Endothelial cell (in vitro differentiated cells): Measurements from ENCODE around the gene WNT9A. TPM values are rescaled to one million over a fixed set of nuclear protein-coding genes. Genes with fewer than 3 reads are reported as not detected.
"Not testable (repeated sequence)": the region's sequence is repeated elsewhere in the genome, so short reads cannot be mapped to it uniquely, and the experiment has no call there.

Experiments
- DNase-seq: peaks from one replicate; pipeline ENCODE4 v3.0.0; 2021; ENCODE audit warnings: low spot score
- H3K27ac Mint-ChIP-seq: one replicate; pipeline ENCODE4 v1.8.0; 2021; ENCODE audit warnings: mixed read lengths, inconsistent platforms; ENCODE audit not compliant: unreplicated experiment
- H3K27me3 Mint-ChIP-seq: one replicate; pipeline ENCODE4 v1.8.0; 2021; ENCODE audit warnings: mild to moderate bottlenecking, moderate library complexity, mixed read lengths, inconsistent platforms; ENCODE audit not compliant: unreplicated experiment
- H3K36me3 Mint-ChIP-seq: one replicate; pipeline ENCODE4 v1.8.0; 2021; ENCODE audit warnings: mild to moderate bottlenecking, low read depth, mixed read lengths, inconsistent platforms; ENCODE audit not compliant: unreplicated experiment
- H3K4me1 Mint-ChIP-seq: one replicate; pipeline ENCODE4 v1.8.0; 2021; ENCODE audit warnings: mild to moderate bottlenecking, mixed read lengths, inconsistent platforms; ENCODE audit not compliant: unreplicated experiment
- H3K4me3 Mint-ChIP-seq: one replicate; pipeline ENCODE4 v1.8.0; 2021; ENCODE audit warnings: mild to moderate bottlenecking, mixed read lengths, inconsistent platforms; ENCODE audit not compliant: unreplicated experiment
- H3K9me3 Mint-ChIP-seq: one replicate; pipeline ENCODE4 v1.8.0; 2021; ENCODE audit warnings: mixed read lengths, inconsistent platforms; ENCODE audit not compliant: unreplicated experiment
- long read RNA-seq: library from polyadenylated mRNA; unstranded; transcript quantifications from one replicate; pipeline ENCODE4 v2.0.0, GENCODE V29; 2020; ENCODE audit not compliant: unreplicated experiment
- total RNA-seq: library from RNA; stranded (reverse); fragmentation: NEBNext Ultra II Directional; extraction: Animal tissue kit (Norgen Biotek cat#: 25700); gene quantifications from one replicate; pipeline ENCODE4 v1.2.1, GENCODE V29; 2021; ENCODE audit not compliant: unreplicated experiment
- TF ChIP-seq, protein P1 (sequence below): fragments of 200-600 bp; sonication (generic); IDR thresholded peaks from one replicate; pipeline ENCODE4 v1.5.0; 2021; ENCODE audit warnings: antibody characterized with exemption; ENCODE audit not compliant: unreplicated experiment

Gene WNT9A, protein sequence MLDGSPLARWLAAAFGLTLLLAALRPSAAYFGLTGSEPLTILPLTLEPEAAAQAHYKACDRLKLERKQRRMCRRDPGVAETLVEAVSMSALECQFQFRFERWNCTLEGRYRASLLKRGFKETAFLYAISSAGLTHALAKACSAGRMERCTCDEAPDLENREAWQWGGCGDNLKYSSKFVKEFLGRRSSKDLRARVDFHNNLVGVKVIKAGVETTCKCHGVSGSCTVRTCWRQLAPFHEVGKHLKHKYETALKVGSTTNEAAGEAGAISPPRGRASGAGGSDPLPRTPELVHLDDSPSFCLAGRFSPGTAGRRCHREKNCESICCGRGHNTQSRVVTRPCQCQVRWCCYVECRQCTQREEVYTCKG
- total RNA-seq: 1.0 TPM
- long read RNA-seq: 0 reads

DNA sequence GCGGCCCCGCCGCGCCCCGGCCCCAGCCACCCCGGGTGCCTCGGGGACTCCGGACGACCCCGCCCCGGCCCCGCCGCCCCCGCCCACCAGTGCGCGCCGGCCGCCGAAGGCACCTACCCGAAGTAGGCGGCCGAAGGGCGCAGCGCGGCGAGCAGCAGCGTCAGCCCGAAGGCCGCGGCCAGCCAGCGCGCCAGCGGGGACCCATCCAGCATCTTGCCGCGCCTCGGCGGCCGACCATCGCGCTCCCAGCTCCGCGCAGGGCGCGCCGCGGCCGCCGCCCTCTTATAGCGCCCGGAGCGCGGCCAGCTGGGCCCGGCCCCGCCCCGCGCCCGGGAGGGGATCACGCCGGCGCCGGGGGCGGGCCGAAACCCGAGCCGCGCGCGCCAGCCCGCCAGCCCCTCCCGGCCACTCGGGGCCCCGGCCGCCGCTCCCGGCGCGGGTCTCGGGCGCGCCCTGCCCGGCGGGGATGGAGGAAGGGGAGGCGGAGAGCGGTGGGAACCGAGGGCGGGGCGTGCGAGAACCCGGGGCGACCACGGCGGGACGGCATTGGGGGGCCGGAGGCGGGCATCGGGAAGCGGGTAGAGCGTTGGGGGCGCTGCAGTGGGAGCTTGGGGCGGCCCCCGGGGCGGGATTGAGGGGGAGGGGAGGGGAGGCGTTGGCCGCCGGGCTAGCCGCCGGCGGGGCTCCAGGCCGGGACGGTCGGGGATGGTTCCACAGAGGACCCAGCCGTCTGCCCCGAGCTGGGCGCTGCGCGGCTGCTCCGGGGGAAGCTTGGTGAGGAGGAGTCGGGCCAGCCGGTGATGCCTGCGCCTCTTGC, at the start of gene WNT9A:
WNT9A (minus strand) TSS at position 257 of the 817 bp plus-strand sequence; CDS start at position 212, 45 bp downstream.
- peaks cover 16% of the 10 kb centered on the region for H3K27me3 Mint-ChIP-seq
- H3K9me3 Mint-ChIP-seq: no peaks in the 10 kb centered on the region
- no peak within 1 kb of the TSS for H3K27ac Mint-ChIP-seq
- DNase-seq: peak; percentile 37
- H3K4me3 Mint-ChIP-seq: peak within 1 kb of the TSS; percentile 84
- no peaks in the 10 kb centered on the region for H3K4me1 Mint-ChIP-seq
- no peaks in the 10 kb centered on the region for H3K36me3 Mint-ChIP-seq
- TF ChIP-seq, protein P1, sequence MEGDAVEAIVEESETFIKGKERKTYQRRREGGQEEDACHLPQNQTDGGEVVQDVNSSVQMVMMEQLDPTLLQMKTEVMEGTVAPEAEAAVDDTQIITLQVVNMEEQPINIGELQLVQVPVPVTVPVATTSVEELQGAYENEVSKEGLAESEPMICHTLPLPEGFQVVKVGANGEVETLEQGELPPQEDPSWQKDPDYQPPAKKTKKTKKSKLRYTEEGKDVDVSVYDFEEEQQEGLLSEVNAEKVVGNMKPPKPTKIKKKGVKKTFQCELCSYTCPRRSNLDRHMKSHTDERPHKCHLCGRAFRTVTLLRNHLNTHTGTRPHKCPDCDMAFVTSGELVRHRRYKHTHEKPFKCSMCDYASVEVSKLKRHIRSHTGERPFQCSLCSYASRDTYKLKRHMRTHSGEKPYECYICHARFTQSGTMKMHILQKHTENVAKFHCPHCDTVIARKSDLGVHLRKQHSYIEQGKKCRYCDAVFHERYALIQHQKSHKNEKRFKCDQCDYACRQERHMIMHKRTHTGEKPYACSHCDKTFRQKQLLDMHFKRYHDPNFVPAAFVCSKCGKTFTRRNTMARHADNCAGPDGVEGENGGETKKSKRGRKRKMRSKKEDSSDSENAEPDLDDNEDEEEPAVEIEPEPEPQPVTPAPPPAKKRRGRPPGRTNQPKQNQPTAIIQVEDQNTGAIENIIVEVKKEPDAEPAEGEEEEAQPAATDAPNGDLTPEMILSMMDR: no peak

DNA sequence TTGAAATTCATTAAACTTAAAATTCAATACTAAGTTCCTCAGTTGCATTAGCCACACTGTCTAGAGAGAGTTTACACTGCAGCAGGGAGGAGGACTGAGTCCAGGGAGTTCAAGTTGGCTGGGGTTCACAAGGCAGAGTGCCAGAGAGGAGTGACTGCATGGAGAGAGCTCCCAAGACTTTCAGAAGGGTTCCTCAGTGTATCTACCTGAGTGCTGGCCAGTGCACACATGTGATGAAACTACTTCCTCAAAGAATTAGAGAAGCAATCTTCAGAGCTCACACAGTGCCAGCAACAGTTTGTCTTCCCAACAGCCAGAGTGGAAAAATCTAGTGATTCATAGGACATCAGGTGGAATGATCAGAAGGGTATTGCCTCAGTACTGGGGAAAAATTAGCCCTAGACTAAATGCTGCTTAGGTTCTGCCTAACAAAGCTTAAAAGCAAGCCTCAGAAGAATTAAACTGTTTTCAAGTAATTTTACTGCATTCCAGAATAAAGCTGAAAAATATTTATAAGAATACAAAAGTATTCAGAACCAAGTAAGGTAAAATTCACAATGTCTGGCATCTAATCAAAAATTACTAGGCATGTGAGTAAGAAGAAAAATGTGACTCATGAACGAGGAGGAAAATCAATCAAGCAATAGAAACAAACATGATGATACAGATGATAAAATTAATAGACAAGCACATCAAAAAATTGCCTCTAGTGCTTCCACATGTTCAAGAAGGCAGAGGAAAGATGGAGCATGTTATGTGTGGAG, 48.6 kb upstream of the WNT9A start:
- H3K4me1 Mint-ChIP-seq: no peaks in the 10 kb centered on the region
- H3K4me3 Mint-ChIP-seq: no peak overlapping the region
- no peaks in the 10 kb centered on the region for H3K27me3 Mint-ChIP-seq
- H3K36me3 Mint-ChIP-seq: no peaks in the 10 kb centered on the region
- DNase-seq: no peak
- no peak overlapping the region for H3K27ac Mint-ChIP-seq
- peaks cover 4% of the 10 kb centered on the region for H3K9me3 Mint-ChIP-seq
- TF ChIP-seq, protein P1: no peak

DNA sequence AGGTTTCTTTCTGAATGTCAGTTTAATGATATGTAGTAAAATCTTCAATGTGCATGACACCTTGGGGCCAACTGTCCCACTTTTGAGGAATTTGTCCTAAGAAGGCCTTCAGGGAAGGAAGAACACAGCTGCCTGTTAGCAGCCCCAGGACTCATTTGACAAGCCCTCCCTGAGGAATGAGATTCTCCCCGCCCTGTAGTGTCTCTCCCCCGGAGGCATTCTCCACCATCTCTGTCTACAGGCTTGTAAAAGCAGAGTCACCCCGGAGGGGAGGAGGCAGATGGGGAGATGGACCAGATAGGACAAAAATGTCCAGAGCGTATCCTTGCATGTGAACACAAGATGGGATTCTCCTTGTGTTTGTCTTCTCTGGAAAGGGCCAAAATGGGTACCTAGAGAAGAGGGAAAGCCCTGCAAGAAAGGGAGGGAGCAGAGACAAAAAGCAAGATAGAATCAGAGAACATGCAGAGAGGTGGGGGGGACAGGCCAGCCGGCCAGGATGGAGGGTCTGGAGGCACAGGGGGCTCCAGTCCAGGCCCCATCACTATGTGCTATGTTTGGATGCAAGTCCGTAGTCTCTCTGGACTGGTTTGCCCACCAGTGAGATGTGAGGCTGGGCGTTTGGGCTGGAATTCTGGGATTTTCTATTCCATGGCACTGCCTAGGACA, 47.0 kb upstream of the WNT9A start:
- no peak overlapping the region for H3K4me3 Mint-ChIP-seq
- H3K36me3 Mint-ChIP-seq: no peaks in the 10 kb centered on the region
- no peaks in the 10 kb centered on the region for H3K27me3 Mint-ChIP-seq
- no peak overlapping the region for H3K27ac Mint-ChIP-seq
- no peaks in the 10 kb centered on the region for H3K4me1 Mint-ChIP-seq
- peaks cover 4% of the 10 kb centered on the region for H3K9me3 Mint-ChIP-seq
- TF ChIP-seq, protein P1: no peak
- DNase-seq: no peak

DNA sequence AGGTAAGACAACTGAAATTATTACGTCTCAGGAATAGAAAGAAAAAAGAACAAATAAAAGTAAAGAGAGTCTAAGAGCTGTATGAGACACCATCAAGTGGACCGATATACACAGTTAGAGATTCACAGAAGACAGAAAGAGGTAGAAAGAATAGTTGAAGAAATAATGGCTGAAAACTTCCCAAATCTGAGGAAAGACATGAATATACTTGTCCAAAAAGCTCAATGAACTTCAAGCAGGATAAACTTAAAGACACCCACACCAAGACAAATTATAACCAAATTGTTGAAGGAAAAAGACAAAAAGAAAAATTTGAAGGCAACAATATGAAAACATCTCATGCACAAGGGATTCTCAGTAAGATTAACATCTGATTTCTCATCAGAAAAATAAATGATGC, 39.4 kb upstream of the WNT9A start:
- Mint-ChIP-seq H3K4me1 (no peaks in the 10 kb centered on the region), H3K27ac (no peak overlapping the region), H3K27me3 (no peaks in the 10 kb centered on the region), H3K4me3 (no peak overlapping the region), H3K36me3 (no peaks in the 10 kb centered on the region), H3K9me3 (no peaks in the 10 kb centered on the region)
- no peak for DNase-seq
- TF ChIP-seq, protein P1: no peak

DNA sequence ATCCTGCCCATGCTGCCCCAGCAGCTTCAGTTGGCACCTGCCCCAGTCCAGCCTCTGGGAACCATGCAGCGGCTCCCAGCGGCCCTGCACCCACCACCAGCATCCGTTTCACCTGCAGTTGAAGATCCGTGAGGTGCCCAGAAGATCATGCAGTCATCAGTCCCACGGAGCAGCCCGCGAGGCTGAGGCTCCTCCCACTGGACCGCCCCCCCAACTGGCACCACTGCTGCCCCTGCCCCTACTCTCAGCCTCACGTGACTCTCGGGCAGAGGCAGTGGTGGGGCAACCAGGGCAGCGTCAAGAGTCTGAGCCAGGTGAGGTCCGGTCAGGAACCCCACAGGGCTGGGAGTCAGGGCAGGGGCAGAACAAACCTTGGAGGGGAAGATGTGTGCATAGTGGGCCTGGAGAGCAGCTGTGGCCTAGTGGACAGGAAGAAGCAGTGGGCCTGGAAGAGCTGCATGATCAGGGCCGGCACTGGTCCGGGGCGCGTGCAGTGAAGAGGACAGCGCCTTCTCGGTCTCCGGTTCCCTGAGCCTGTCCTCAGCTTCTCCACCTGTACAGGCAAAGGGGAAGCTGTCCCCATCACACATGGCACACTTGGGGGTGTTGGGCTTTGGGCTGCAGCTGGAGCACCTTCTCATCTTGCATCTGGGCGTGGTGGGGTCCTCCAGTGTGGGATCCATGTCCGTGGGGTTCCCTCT, 28.0 kb upstream of the WNT9A start:
- not testable (repeated sequence) for H3K4me1 Mint-ChIP-seq, H3K36me3 Mint-ChIP-seq, H3K9me3 Mint-ChIP-seq, H3K27me3 Mint-ChIP-seq, H3K4me3 Mint-ChIP-seq, H3K27ac Mint-ChIP-seq, DNase-seq

DNA sequence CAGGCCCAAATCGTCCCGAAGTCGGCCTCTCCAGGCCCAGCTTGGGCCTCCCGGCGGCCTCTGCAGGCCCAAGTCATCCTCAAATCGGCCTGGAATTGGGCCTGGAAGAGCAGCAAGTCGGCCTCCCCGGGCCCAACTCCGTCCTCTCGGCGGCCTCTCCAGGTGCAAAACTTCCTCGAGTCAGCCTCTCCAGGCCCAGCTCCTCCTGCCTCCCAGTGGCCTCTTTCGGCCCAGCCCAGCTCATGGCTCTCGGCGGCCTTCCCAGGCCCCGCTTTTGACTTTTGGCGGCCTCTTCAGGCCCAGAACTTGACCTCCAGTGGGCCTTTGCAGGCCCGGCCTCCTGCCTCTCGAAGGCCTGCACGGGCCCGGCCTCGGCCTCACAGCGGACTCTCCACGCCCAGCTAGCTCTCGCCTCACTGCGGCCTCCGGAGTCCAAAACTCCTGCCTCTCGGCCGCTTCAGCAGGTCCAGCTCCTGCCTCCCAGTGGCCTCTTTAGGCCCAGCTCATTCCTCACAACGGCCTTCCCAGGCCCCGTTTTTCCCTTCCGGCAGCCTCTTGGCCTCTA, 26.1 kb upstream of the WNT9A start:
- not testable (repeated sequence) for H3K27ac Mint-ChIP-seq, H3K4me1 Mint-ChIP-seq, DNase-seq, H3K9me3 Mint-ChIP-seq, H3K4me3 Mint-ChIP-seq, H3K36me3 Mint-ChIP-seq, H3K27me3 Mint-ChIP-seq
